Natural killer cell treated with Interleukin-12 subunit alpha and Interleukin-12 subunit beta and Interleukin-15 and Interleukin-18, amount 100 ng/mL, for 72 hours (primary cell): Measurements from ENCODE around the gene PAQR9. TPM values are rescaled to one million over a fixed set of nuclear protein-coding genes. Genes with fewer than 3 reads are reported as not detected.

ENCODE experiments used
- ATAC-seq, 2 donors: fragments of 150-1000 bp; cut with Tn5 transposase in 1 of 2; sonication (Bioruptor Pico), chemical (Tn5 transposase) in 1 of 2; 2 replicates each; pipeline ENCODE4 v1.10.0; 2021
- DNase-seq: peaks from one replicate; pipeline ENCODE4 v3.0.0; 2022; ENCODE audit warnings: low spot score
- H3K27ac Mint-ChIP-seq, 2 donors: 1 replicate in 1 of 2; 2 replicates in 1 of 2; pipeline ENCODE4 v1.8.0; 2022; ENCODE audit warnings: mixed read lengths in 2 of 2, mild to moderate bottlenecking in 1 of 2, moderate library complexity in 1 of 2
- H3K27me3 Mint-ChIP-seq, 2 donors: 1 replicate in 1 of 2; 2 replicates in 1 of 2; pipeline ENCODE4 v1.8.0; 2022; ENCODE audit warnings: mixed read lengths in 2 of 2
- H3K36me3 Mint-ChIP-seq: one replicate; pipeline ENCODE4 v1.8.0; 2022; ENCODE audit warnings: mixed read lengths
- H3K4me1 Mint-ChIP-seq, 2 donors: 1 replicate in 1 of 2; 2 replicates in 1 of 2; pipeline ENCODE4 v1.8.0; 2022; ENCODE audit warnings: low read depth in 2 of 2, mixed read lengths in 2 of 2, mild to moderate bottlenecking in 1 of 2
- H3K4me3 Mint-ChIP-seq: one replicate; pipeline ENCODE4 v1.8.0; 2022; ENCODE audit warnings: mixed read lengths
- H3K9me3 Mint-ChIP-seq: 2 replicates; pipeline ENCODE4 v1.8.0; 2022; ENCODE audit warnings: mixed read lengths
- total RNA-seq, 2 donors: library from RNA; stranded (reverse); gene quantifications; one replicate each; pipeline ENCODE4 v1.2.3, GENCODE V29; 2022

PAQR9 gene
- total RNA-seq, 2 donors from 2014 or later, result not detected

GRCh38 chr3:142913432-142913831 is 50.0 kb downstream of the PAQR9 start:
- H3K36me3 Mint-ChIP-seq, result no peaks in the 10 kb centered on the region
- H3K9me3 Mint-ChIP-seq, result no peaks in the 10 kb centered on the region
- no peak for ATAC-seq
- H3K4me1 Mint-ChIP-seq, result no peaks in the 10 kb centered on the region
- no peak overlapping the region for H3K27ac Mint-ChIP-seq
- DNase-seq, result no peak
- peaks cover 26 to 31% of the 10 kb centered on the region in 2 donors for H3K27me3 Mint-ChIP-seq
- no peak overlapping the region for H3K4me3 Mint-ChIP-seq

GRCh38 chr3:142912402-142913172 is 50.9 kb downstream of the PAQR9 start:
- peaks cover 25 to 31% of the 10 kb centered on the region in 2 donors for H3K27me3 Mint-ChIP-seq
- H3K27ac Mint-ChIP-seq, result no peak overlapping the region

More at GRCh38 chr3:142912402-142913172, 50.9 kb downstream of the PAQR9 start:
- DNase-seq, result no peak
- Mint-ChIP-seq H3K4me3 (no peak overlapping the region), H3K9me3 (no peaks in the 10 kb centered on the region), H3K4me1 (no peaks in the 10 kb centered on the region), H3K36me3 (no peaks in the 10 kb centered on the region)
- ATAC-seq, result no peak

Other genes with a start within 250 kb of the PAQR9 start
- gene TRPC1, start 239.6 kb downstream of the PAQR9 start, total RNA-seq, result 1 to 10 TPM in 1 of 2 donors, under 1 TPM in 1; 0.29 to 1.8 TPM
- not detected for gene PCOLCE2, start 74.6 kb downstream of the PAQR9 start, total RNA-seq
- 100 to 1,000 TPM; 113 to 166 TPM for gene U2SURP, start 37.9 kb upstream of the PAQR9 start, total RNA-seq
- 10 to 100 TPM; 16.3 to 26.9 TPM for gene CHST2, start 156.1 kb upstream of the PAQR9 start, total RNA-seq